Esophagus muscularis mucosa (tissue), 4 donors: Measurements from ENCODE around the gene CHAF1A.

ENCODE experiments used
- EP300 ChIP-seq: sonication (generic); formaldehyde crosslinking; IDR thresholded peaks from one replicate; pipeline ENCODE4 v1.6.1; 2017; ENCODE audit warnings: antibody characterized with exemption
- POLR2A ChIP-seq: fragments of 450-650 bp; IDR thresholded peaks from one replicate; pipeline ENCODE4 v1.6.1; 2017; ENCODE audit warnings: antibody characterized with exemption, moderate library complexity, mild to moderate bottlenecking, low read depth
- POLR2AphosphoS5 ChIP-seq, 2 donors: sonication (generic); formaldehyde crosslinking; IDR thresholded peaks; one replicate each; pipeline ENCODE4 v1.6.1; 2017; ENCODE audit warnings: antibody characterized with exemption in 2 of 2
- TF ChIP-seq, protein P1 (sequence below), 3 experiments: fragments of 200-600 bp in 2 of 3; fragments of 450-650 bp in 1 of 3; sonication (generic) in 2 of 3; IDR thresholded peaks; one replicate each; pipeline ENCODE4 v1.5.1; 2017 to 2019; ENCODE audit warnings: antibody characterized with exemption in 3 of 3, mild to moderate bottlenecking in 2 of 3, moderate library complexity in 1 of 3

DNA sequence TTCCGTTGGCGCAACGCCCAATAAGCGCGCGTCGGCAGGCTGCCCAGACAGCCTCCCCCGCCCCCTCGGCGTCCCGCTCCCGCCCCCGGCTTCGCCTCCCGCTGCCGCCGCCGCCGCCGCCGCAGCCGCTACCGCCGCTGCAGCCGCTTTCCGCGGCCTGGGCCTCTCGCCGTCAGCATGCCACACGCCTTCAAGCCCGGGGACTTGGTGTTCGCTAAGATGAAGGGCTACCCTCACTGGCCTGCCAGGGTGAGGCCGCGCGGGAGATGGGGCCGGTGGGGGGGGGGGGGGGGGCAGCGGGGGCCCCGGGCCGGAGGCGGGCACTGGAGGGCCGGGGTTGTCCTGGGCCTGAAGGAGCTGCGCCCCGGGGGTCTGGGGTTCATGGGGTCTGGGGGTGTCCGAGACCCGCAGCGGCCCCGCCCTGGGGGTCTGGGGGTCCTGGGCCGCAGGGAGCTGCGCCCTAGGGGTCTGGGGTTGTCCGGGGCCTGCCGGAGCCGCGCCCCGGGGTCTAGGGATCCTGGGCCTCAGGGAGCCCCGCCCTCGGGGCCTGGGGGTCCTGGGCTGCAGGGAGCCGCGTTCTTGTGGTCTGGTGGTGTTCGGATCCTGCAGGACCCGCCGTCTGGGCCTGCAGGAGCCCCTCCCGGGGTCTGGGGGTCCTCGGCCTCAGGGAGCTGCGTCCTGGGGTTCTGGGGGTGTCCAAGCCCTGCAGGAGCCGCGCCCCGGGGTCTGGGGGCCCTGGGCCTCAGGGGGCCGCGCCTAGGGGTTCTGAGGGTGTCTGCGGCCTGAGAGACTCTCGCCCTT is 69.9 kb downstream of the CHAF1A start, which contains the start of gene HDGFL2:
- TF ChIP-seq, protein P1, sequence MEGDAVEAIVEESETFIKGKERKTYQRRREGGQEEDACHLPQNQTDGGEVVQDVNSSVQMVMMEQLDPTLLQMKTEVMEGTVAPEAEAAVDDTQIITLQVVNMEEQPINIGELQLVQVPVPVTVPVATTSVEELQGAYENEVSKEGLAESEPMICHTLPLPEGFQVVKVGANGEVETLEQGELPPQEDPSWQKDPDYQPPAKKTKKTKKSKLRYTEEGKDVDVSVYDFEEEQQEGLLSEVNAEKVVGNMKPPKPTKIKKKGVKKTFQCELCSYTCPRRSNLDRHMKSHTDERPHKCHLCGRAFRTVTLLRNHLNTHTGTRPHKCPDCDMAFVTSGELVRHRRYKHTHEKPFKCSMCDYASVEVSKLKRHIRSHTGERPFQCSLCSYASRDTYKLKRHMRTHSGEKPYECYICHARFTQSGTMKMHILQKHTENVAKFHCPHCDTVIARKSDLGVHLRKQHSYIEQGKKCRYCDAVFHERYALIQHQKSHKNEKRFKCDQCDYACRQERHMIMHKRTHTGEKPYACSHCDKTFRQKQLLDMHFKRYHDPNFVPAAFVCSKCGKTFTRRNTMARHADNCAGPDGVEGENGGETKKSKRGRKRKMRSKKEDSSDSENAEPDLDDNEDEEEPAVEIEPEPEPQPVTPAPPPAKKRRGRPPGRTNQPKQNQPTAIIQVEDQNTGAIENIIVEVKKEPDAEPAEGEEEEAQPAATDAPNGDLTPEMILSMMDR (IDR thresholded peaks at IDR 0.05) = no peak
- no peak for TF ChIP-seq POLR2AphosphoS5 (IDR thresholded peaks at IDR 0.05)
- TF ChIP-seq EP300 = no peak
- TF ChIP-seq POLR2A = no peak
